Fibroblast of pulmonary artery (primary cell): Measurements from ENCODE around the gene ABCB4.

ENCODE experiments used
- DNase-seq: peaks from one replicate; pipeline ENCODE4 v3.0.0-alpha.2; 2010; ENCODE audit warnings: low read depth
- H3K4me3 ChIP-seq: replicated peaks from 2 replicates; pipeline ENCODE4 v1.5.1; 2011; ENCODE audit warnings: low read depth, mild to moderate bottlenecking, control low read depth, low read length, moderate library complexity
- CTCF ChIP-seq: IDR thresholded peaks from 2 replicates; pipeline ENCODE4 v1.5.1; 2011; ENCODE audit warnings: mild to moderate bottlenecking, control low read depth, low read length, inconsistent platforms; ENCODE audit errors: missing control alignments

Gene ABCB4

GRCh38 chr7:87475359-87476178 is at the start of gene ABCB4:
Gene ABCB4, minus strand, starts transcription at chr7:87475680. Its CDS starts 215 bp downstream, at chr7:87475465.
- H3K4me3 ChIP-seq: peak within 1 kb of the TSS; percentile 17
- no peak for DNase-seq
- TF ChIP-seq CTCF: no peak

GRCh38 chr7:87518735-87519134 is 43.3 kb upstream of the ABCB4 start:
- TF ChIP-seq CTCF: no peak
- no peak overlapping the region for H3K4me3 ChIP-seq
- DNase-seq: no peak

- no peak for TF ChIP-seq CTCF
- no peak overlapping the region for H3K4me3 ChIP-seq
- DNase-seq: no peak
Measured at GRCh38 chr7:87517891-87518290, 42.4 kb upstream of the ABCB4 start.

GRCh38 chr7:87517136-87517815 is 41.8 kb upstream of the ABCB4 start:
- DNase-seq: no peak
- TF ChIP-seq CTCF: no peak
- H3K4me3 ChIP-seq: no peak overlapping the region

GRCh38 chr7:87513735-87514335 is 38.4 kb upstream of the ABCB4 start:
- H3K4me3 ChIP-seq: no peak overlapping the region
- TF ChIP-seq CTCF: no peak
- no peak for DNase-seq

GRCh38 chr7:87512906-87513305 is 37.4 kb upstream of the ABCB4 start:
- DNase-seq: no peak

More at GRCh38 chr7:87512906-87513305, 37.4 kb upstream of the ABCB4 start:
- no peak for TF ChIP-seq CTCF
- H3K4me3 ChIP-seq: no peak overlapping the region
